Hepatocyte (in vitro differentiated cells): ENCODE measurements around the gene SLC26A3. TPM values are rescaled to one million over a fixed set of nuclear protein-coding genes. Genes with fewer than 3 reads are reported as not detected.

Experiments
- DNase-seq: peaks from one replicate; pipeline ENCODE4 v3.0.0-alpha.2; 2016; ENCODE audit warnings: low spot score
- H2AFZ ChIP-seq: fragments of 200-600 bp; sonication (generic); 2 replicates; pipeline ENCODE4 v1.6.0; 2016; ENCODE audit warnings: antibody characterized with exemption, mild to moderate bottlenecking
- H3K27ac ChIP-seq: fragments of 200-600 bp; sonication (generic); 2 replicates; pipeline ENCODE4 v1.5.1; 2016; ENCODE audit warnings: mild to moderate bottlenecking
- H3K27me3 ChIP-seq: fragments of 200-600 bp; sonication (generic); 2 replicates; pipeline ENCODE4 v1.6.1; 2016
- H3K36me3 ChIP-seq: fragments of 200-600 bp; sonication (generic); replicated peaks from 2 replicates; pipeline ENCODE4 v1.5.1; 2016; ENCODE audit warnings: low read depth; ENCODE audit not compliant: insufficient read depth
- H3K4me1 ChIP-seq: fragments of 200-600 bp; sonication (generic); 2 replicates; pipeline ENCODE4 v1.5.1; 2016; ENCODE audit warnings: mild to moderate bottlenecking, moderate library complexity; ENCODE audit not compliant: insufficient read depth
- H3K4me2 ChIP-seq: fragments of 200-600 bp; sonication (generic); 2 replicates; pipeline ENCODE4 v1.6.0; 2016
- H3K4me3 ChIP-seq: fragments of 200-600 bp; sonication (generic); 2 replicates; pipeline ENCODE4 v1.5.1; 2016; ENCODE audit warnings: mild to moderate bottlenecking
- H3K79me2 ChIP-seq: fragments of 200-600 bp; sonication (generic); 2 replicates; pipeline ENCODE4 v1.6.0; 2017; ENCODE audit warnings: mild to moderate bottlenecking
- H3K9me2 ChIP-seq: fragments of 200-600 bp; sonication (generic); replicated peaks from 2 replicates; pipeline ENCODE4 v1.6.0; 2017; ENCODE audit warnings: mild to moderate bottlenecking; ENCODE audit not compliant: insufficient read depth
- H3K9me3 ChIP-seq: fragments of 200-600 bp; sonication (generic); 2 replicates; pipeline ENCODE4 v1.5.1; 2016; ENCODE audit warnings: low read depth, mild to moderate bottlenecking
- H4K20me1 ChIP-seq: fragments of 200-600 bp; sonication (generic); 2 replicates; pipeline ENCODE4 v1.6.0; 2016; ENCODE audit warnings: mild to moderate bottlenecking; ENCODE audit not compliant: insufficient read depth, poor library complexity, severe bottlenecking
- EZH2 ChIP-seq: fragments of 200-600 bp; sonication (generic); IDR thresholded peaks from 2 replicates; pipeline ENCODE4 v1.6.1; 2016; ENCODE audit warnings: antibody characterized with exemption, mild to moderate bottlenecking, borderline replicate concordance
- EZH2phosphoT487 ChIP-seq: fragments of 200-600 bp; sonication (generic); IDR thresholded peaks from one replicate; pipeline ENCODE4 v1.6.1; 2018; ENCODE audit warnings: antibody characterized with exemption, mild to moderate bottlenecking, low read depth, moderate library complexity; ENCODE audit not compliant: unreplicated experiment, severe bottlenecking
- WGBS: methylation state at CpG from one replicate; pipeline ENCODE4 v1.1.6; 2016; ENCODE audit warnings: low lambda C conversion rate; ENCODE audit errors: missing lambda C conversion rate; 5-methylcytosine and 5-hydroxymethylcytosine counted together
- polyA plus RNA-seq: library from polyadenylated mRNA; unstranded; fragments of >200 nt; fragmentation: Nextera tagmentation; extraction: Ambion mirVana; gene quantifications from 2 replicates; pipeline ENCODE4 v1.2.1, GENCODE V29; 2016
- total RNA-seq: library from RNA; depleted of rRNA; stranded (reverse); fragments of >200 nt; gene quantifications from 2 replicates; pipeline ENCODE4 v1.2.3, GENCODE V29; 2014
- TF ChIP-seq, protein P1 (sequence below): fragments of 200-600 bp; sonication (generic); IDR thresholded peaks from 2 replicates; pipeline ENCODE4 v1.5.1; 2016; ENCODE audit warnings: antibody characterized with exemption, mild to moderate bottlenecking; ENCODE audit not compliant: poor library complexity

Gene SLC26A3
- total and polyA plus RNA-seq, 2 experiments from 2014 or later = 8.1 to 18.1 TPM

DNA sequence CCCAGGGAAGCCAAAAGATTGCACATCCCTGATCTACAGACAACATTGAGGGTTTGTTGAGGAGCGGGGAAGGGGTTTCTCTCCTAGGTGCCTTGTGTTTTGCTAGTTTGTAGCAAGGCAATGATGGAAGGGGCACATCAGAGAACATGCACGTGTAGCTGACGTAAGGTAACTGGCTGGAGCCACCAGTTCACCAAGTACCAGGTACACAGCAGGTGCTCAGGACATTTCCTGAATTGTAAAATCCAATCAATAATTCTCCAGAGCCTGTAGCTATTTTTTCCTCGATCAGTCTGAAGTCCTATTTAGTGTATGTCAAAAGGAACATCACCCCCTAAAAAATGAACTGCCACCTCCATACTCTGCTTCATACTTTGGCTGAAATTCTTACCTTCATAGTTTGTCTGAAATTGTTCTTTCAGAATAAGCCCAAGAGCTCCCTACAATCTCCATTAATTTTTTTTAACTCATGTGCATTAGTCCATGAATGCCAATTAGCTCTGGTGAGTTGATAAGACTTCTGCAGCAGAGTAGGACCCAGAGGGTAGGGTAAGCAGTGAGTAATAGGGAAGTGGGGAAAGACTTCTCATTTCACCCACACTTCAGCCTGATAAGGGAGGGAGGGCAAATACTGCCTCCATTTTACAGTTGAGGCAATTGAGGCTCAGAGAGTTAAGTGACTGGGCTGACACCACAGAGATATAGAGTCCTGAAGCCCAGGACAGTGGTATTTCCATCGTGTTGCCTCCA lies 36.0 kb upstream of the SLC26A3 start:
- no peak for TF ChIP-seq EZH2
- no peak for TF ChIP-seq EZH2phosphoT487
- TF ChIP-seq, protein P1, sequence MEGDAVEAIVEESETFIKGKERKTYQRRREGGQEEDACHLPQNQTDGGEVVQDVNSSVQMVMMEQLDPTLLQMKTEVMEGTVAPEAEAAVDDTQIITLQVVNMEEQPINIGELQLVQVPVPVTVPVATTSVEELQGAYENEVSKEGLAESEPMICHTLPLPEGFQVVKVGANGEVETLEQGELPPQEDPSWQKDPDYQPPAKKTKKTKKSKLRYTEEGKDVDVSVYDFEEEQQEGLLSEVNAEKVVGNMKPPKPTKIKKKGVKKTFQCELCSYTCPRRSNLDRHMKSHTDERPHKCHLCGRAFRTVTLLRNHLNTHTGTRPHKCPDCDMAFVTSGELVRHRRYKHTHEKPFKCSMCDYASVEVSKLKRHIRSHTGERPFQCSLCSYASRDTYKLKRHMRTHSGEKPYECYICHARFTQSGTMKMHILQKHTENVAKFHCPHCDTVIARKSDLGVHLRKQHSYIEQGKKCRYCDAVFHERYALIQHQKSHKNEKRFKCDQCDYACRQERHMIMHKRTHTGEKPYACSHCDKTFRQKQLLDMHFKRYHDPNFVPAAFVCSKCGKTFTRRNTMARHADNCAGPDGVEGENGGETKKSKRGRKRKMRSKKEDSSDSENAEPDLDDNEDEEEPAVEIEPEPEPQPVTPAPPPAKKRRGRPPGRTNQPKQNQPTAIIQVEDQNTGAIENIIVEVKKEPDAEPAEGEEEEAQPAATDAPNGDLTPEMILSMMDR = no peak
- H3K4me1 ChIP-seq = peaks cover 16% of the 10 kb centered on the region
- no peak overlapping the region for H3K27ac ChIP-seq
- no peak overlapping the region for H3K4me3 ChIP-seq
- 85% methylated on average over 5 of the region's 5 CpGs for WGBS
- no peaks in the 10 kb centered on the region for H4K20me1 ChIP-seq
- no peaks in the 10 kb centered on the region for H3K79me2 ChIP-seq
- no peak for DNase-seq
- no peaks in the 10 kb centered on the region for H3K9me3 ChIP-seq
- H3K9me2 ChIP-seq = no peaks in the 10 kb centered on the region
- no peaks in the 10 kb centered on the region for H3K27me3 ChIP-seq
- no peaks in the 10 kb centered on the region for H3K36me3 ChIP-seq
- no peak overlapping the region for H2AFZ ChIP-seq
- H3K4me2 ChIP-seq = no peak overlapping the region

DNA sequence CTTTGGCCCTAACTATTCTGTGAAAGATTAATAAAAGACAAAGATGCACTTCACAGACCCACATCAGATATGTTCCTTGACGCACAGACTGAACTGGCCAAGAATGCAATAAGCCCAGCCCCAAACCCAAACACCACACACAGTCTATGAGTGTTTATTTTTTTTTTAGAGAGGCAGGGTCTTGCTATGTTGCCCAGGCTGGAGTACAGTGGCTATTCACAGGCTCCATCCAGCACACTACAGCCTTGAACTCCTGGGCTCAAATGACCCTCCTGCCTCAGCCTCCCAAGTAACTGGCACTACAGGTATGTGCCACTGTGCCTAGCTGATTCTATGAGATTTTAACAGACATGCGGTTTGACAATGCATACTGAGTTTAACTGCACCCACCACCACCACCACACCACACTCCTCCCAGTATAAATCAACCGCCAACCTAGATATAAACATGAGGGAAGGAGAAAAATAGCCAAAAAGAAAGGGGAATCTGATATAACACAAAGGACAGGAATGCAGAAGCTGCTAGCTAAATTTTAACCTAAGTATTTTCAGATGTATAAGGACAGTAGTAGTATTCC lies 35.1 kb upstream of the SLC26A3 start:
- H2AFZ ChIP-seq = no peak overlapping the region
- TF ChIP-seq EZH2 (no peak), EZH2phosphoT487 (no peak)
- TF ChIP-seq, protein P1 = no peak
- 87% methylated on average over 3 of the region's 3 CpGs for WGBS
- no peak overlapping the region for H3K4me3 ChIP-seq
- no peaks in the 10 kb centered on the region for H4K20me1 ChIP-seq
- H3K27ac ChIP-seq = no peak overlapping the region
- H3K4me2 ChIP-seq = no peak overlapping the region
- no peaks in the 10 kb centered on the region for H3K9me2 ChIP-seq
- no peaks in the 10 kb centered on the region for H3K36me3 ChIP-seq
- no peaks in the 10 kb centered on the region for H3K27me3 ChIP-seq
- peaks cover 16% of the 10 kb centered on the region for H3K4me1 ChIP-seq
- no peaks in the 10 kb centered on the region for H3K79me2 ChIP-seq
- H3K9me3 ChIP-seq = no peaks in the 10 kb centered on the region
- no peak for DNase-seq

DNA sequence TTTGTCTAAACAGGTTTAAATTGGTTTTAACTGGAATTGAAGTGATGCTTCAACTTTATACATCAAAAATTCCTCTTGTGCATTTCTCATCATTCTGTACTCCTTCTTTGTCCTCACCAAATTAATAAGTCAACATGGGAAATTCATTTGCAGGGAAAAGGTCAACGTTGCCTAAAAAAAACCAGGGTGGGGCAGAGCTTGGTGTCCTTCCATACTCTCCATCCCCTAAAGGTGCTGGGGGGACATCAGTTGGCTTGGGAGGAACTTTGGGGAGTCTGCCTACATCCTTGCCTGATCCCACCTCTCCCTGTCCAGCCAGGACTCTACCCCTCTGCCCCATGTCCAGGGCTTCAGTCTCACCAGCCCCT lies 34.1 kb upstream of the SLC26A3 start:
- WGBS = 64% methylated on average over 1 of the region's 1 CpG
- Histone ChIP-seq H4K20me1 (no peaks in the 10 kb centered on the region), H3K4me2 (no peak overlapping the region), H3K9me2 (no peaks in the 10 kb centered on the region), H3K79me2 (no peaks in the 10 kb centered on the region), H3K36me3 (no peaks in the 10 kb centered on the region), H2AFZ (no peak overlapping the region), H3K4me1 (peaks cover 16% of the 10 kb centered on the region), H3K27ac (no peak overlapping the region), H3K27me3 (no peaks in the 10 kb centered on the region), H3K4me3 (no peak overlapping the region), H3K9me3 (no peaks in the 10 kb centered on the region)
- TF ChIP-seq EZH2 (no peak), EZH2phosphoT487 (no peak)
- TF ChIP-seq, protein P1 = no peak
- DNase-seq = no peak
